Activated CD4-positive, alpha-beta T cell treated with anti-CD3 and anti-CD28 coated beads, Interleukin-2, amount 50 U/mL, for 16 hours (primary cell): ENCODE measurements around the gene PLXNB1.
"Not testable (repeated sequence)": the region's sequence is repeated elsewhere in the genome, so short reads cannot be mapped to it uniquely, and the experiment has no call there.

Experiments
- DNase-seq: peaks from one replicate; pipeline ENCODE4 v3.0.0-alpha.2; 2020

The PLXNB1 gene

DNA sequence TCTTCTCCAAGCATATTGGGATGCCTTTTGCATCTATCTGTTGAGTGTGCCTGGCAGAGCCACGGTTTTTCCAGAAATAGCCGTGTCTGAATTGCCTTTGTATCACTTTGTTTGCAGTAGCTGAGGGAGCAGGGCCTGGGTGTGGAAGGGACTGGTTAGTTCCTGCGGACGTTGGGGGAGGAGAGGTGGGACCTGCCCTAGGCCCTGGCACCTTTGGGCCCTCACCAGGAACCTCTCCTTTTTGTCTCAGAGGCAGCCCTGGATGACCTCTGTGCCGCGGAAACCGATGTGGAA is 35.3 kb upstream of the PLXNB1 start:
- no peak for DNase-seq

DNA sequence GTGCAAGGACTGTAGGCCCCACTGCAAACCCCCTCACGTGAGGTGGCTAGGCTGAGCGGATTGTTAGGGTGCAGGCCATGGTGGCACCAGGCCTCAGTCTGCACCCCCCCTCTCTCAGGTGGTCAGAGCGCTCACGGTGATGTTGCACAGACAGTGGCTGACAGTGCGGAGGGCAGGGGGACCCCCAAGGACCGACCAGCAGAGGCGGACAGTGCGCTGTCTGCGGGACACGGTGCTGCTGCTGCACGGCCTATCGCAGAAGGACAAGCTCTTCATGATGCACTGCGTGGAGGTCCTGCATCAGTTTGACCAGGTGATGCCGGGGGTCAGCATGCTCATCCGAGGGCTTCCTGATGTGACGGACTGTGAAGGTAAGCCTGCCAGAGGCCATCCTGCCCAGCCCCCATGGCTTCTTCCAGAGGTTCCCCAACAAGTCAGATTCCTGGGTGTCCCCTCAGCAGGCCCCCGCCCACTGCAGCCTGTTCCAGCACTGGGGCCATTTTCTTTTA is 34.9 kb upstream of the PLXNB1 start:
- no peak for DNase-seq

DNA sequence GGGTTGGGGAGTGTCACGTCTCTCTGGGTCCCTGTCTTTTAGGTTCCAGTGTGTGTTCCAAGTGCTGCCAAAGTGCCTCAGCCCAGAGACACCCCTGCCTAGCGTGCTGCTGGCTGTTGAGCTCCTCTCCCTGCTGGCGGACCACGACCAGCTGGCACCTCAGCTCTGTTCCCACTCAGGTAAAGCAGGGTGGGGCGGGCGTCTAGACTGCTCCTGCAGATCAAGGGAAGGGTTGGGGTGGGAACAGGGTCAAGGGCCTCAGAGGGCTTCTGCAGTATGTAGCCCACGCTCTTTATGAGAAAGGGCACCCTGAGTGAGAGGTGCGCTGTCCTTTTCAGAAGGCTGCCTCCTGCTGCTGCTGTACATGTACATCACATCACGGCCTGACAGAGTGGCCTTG is 33.8 kb upstream of the PLXNB1 start:
- no peak for DNase-seq

- not testable (repeated sequence) for DNase-seq
Observed at GRCh38 chr3:48461767-48462166, 31.9 kb upstream of the PLXNB1 start.

DNA sequence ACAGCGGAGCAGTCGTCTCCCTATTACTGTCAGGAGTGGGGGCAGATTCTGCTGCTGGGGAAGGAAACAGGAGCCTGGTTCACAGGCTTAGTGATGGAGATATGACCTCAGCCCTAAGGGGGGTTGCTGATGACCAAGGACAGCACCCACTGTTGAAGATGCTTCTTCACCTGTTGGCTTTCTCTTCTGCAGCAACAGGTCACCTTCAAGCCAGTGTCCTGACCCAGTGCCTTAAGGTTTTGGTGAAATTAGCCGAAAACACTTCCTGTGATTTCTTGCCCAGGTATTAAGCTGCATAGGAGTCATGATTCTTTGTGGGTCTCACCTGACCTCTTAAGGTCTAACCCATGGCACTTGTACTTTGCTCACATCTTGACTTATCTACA is 30.6 kb upstream of the PLXNB1 start:
- DNase-seq: no peak

DNA sequence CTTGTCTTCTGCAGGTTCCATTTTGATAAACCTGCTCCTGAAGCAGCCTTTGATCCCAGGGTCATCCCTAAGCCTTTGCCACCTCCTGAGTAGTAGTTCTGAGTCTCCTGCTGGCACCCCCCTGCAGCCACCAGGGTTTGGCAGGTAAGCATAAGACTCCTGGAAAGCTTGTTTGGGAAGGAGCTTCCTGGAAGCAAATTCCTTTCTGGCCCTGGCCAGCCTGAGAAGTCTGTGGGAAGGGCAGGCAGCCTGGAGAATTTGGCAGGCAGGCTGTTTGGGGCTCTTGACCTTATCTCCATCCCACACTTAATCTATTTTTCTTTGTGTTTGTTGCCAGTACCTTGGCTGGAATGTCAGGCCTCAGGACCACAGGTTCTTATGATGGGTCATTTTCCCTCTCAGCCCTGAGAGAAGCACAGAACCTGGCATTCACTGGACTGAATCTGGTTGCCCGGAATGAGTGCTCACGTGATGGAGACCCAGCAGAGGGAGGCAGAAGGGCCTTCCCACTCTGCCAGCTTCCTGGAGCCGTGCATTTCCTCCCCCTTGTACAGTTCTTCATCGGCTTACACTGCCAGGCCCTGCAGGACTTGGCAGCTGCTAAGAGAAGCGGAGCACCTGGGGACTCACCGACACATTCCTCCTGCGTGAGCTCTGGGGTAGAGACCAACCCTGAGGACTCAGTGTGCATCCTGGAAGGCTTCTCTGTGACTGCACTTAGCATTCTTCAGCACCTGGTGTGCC is 30.1 kb upstream of the PLXNB1 start:
- no peak for DNase-seq

- DNase-seq: no peak
Observed at GRCh38 chr3:48459331-48459730, 29.4 kb upstream of the PLXNB1 start.

DNA sequence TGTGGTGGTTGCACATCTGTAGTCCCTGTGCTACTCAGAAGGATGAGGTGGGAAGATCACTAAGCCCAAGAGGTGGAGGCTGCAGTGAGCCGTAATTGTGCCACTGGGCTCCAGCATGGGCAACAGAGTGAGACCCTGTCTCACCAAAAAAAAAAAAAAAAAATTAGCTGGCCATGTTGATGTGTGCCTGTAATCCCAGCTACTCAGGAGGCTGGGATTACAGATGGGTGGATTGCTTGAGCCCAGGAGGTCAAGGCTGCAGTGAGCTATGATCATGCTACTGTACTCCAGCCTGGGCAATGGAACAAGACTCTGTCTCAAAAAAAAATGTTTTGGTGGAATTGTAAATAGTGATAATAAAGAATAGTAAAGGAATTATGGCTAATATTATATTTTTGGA is 26.6 kb upstream of the PLXNB1 start:
- DNase-seq: no peak

DNA sequence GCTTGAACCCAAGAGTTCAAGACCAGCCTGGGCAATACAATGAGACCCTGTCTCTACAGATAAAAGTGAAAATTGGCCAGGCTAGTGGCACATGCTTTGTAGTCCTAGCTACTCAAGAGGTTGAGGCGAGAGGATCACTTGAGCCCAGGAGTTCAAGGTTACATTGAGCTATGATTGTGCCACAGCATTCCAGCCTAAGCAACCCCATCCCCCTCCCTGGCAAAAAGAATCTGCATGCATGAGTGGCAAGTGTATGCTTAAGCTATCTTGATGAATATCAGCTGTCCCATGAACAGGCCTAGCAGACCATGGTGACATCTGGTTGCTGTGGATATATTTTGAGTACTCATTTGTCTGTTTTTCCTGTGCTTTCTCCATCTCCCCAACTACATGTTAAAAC is 21.4 kb upstream of the PLXNB1 start:
- no peak for DNase-seq

DNA sequence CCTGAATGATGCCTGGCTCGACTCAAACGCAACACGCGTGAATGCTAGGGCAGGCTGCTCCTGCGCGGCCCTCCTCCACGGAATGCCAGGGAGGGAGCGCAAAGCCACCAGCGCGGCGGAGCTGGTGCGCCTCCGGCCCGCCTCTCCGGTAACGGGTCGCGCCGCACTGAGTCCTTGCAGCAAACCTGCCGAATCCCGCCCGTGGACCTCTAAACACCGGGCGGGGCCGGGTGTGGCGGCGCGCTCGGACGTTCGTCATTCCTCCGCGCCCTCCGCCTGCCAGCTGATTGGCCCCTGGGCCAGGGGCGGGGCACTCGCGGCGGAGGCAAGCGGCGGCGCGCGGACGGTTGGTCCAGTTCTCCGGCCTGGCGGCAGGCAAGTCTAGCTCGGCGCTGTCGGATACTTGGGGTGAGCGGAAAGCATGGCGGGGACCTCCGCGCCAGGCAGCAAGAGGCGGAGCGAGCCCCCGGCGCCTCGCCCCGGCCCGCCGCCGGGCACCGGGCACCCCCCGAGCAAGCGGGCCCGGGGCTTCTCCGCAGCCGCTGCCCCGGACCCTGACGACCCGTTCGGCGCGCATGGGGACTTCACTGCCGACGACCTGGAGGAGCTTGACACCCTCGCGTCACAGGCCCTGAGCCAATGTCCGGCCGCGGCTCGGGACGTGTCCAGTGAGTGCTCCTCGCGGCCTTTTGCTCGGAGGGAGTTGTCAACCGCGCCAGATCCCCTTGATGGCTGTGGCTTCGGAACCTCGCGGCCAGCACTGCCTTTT is 16.7 kb upstream of the PLXNB1 start, which contains the start of gene ATRIP:
ATRIP (plus strand) TSS at position 313 of the 769 bp plus-strand sequence; CDS start at position 422, 109 bp downstream.
- peak; percentile 89 for DNase-seq

- no peak for DNase-seq
Observed at GRCh38 chr3:48446043-48446424, 16.1 kb upstream of the PLXNB1 start.

DNA sequence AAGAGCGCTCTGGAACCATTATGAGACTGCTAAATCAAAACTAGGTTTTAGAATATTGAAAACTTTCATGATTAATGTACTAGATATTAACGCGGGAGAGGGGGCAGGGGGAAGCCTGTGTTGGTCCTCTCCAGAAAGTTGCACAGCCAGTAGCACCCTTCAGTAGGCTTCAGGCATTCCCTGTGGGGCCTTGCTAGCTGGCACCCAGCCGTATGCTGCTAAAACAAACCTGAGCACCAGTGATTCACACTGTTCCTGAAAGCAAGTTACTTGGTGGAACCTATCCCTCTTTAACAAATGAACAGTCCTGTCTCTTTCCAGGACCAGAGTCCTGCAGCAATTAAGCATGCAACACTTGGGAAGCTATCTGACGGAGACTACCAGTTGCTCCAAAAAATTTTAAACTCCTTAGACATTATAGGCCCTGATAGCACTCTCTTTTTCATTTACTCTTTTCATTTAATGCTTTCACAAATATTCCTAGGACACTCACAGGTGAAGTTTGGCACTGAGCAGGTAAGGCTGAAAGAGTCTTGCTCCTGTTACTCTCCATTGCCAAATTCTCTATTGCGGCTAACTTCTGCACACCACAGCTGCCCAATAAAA is 15.5 kb upstream of the PLXNB1 start:
- no peak for DNase-seq

DNA sequence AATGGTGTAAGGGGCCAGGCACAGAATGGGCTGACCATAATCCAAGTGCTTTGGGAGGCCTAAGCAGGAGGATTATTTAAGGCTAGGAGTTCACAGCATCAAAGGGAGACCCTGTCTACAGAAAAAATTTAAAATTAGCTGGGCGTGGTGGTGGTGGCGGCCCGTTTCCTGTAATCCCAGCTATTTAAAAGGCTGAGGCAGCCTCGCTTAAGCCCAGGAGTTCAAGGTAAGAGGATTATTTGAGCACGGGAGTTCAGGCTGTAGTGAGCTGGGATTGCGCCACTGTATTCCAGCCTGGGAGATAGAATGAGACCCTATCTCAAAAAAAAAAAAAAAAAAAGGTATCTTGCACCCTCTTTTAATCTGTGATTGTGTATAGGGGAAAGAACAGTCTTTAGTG is 12.1 kb upstream of the PLXNB1 start:
- no peak for DNase-seq

GRCh38 chr3:48440590-48440958 is 10.7 kb upstream of the PLXNB1 start:
- DNase-seq: no peak

- peak; percentile 99 for DNase-seq
Observed at GRCh38 chr3:48439820-48440589, 10.1 kb upstream of the PLXNB1 start, which contains the start of the genes CCDC51 and TMA7. CCDC51 (minus strand) TSS chr3:48440119; CDS start chr3:48435128, 4,991 bp downstream. TMA7 (plus strand) TSS chr3:48440257; CDS start chr3:48440297, 40 bp downstream.

GRCh38 chr3:48437812-48438211 is 7.9 kb upstream of the PLXNB1 start:
- no peak for DNase-seq

DNA sequence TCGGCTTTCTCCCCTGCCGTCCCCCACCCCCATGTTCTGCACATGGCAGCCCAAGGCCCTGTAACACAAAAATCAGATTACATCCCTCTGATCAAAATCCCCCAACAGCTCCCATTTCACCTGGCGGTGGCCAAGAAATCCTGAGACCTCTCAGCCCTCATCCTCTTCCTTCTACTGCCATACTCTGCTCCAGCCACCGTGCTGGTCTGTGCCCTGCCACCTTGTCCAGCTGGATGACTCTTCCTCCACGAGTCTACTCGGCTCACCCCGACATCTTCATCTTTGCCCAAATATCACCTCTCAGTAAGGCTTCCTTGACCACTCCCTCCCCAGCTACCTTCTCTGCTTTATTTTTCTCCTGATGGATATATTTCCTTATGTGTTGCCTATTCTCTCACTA is 7.0 kb upstream of the PLXNB1 start:
- DNase-seq: no peak

- DNase-seq: no peak
Observed at GRCh38 chr3:48436477-48436787, 6.5 kb upstream of the PLXNB1 start.

DNA sequence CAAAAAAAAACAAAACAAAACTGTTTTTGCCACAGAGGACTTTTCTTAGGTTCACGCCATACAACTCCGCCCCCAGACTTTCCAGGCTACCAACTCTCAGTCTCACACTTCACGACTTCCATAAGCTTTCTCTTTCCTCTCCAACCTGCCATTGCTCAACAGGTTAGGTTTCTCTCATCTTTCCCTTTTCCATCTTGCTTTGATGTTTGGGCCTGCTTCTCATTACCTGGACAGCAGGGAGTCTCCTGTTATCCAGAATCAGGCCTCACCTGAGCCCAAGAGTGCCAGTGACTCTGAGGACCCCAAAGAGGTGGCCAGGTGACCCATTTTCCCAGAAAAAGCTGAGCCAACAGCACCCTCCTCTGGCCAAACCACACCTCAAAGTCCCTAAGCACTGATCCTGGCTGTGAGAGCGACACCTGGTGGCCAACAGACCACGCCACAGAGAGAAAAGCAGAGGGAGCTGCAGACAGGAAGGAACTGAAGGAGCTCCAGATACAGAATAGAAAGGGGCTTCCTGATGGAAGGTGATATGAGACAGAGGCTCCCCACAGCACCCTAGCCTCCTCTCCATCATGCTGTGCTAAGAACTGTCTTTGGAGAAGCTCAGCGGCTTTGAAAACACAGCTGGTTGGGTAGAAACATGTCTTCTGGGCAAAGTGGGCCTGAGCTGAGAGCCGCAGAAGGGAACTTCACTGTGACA is 6.0 kb upstream of the PLXNB1 start:
- DNase-seq: peak; percentile 89

DNA sequence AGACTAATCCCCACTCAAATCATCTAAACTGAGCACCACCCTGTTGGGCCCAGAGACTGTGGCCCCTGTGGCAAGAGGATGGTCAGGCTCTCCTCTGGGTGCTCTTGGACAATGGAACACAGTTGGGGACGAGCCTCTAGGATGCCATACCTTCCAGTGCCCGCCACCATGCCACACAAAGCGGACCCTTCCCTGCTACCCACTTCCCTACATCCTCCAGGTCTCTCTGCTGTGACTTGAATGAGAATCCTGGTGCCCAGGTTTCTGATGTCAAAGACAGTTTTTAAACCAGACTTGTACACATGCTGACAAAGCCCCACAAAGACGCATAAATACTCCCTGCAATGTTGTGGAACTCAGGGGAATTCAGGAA is 5.3 kb upstream of the PLXNB1 start:
- no peak for DNase-seq

- no peak for DNase-seq
Observed at GRCh38 chr3:48434591-48435222, 4.8 kb upstream of the PLXNB1 start.

DNA sequence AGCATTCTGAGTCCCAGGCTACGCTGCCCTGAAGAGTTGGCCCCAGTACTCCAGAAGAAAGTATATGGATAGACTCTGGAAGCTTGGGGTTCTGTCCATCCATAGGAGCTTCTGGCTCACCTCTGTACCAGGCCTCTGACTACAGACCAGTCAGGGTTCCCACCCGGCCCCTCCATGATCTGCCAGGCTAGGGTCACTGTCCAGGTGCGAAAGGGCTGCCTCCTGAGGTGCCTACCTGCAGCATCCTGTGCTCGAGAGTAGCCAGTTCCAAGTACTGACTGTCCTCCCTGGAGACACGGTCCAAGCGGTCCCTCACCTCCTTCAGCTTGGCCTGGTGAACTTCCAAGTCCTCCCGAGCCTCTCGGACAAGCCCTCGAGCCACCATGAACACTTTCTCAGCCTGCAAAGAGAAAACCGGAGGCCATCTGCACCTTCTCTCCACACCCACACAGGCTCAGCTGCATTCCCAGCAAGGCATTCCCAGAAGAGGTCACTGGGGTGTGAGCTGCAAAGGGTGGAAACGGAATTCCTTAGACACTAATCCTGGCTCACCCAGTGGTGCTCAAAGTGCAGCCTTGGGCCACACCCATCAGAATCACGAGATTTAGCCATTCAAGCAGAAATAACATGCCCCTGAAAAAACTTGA is 3.7 kb upstream of the PLXNB1 start:
- no peak for DNase-seq
